HG02571 (cell line): ENCODE results near the gene NOXA1.

ENCODE experiments used
- ATAC-seq: cut with Tn5 transposase; IDR thresholded peaks from one replicate; pipeline ENCODE4 v1.9.1; 2021; ENCODE audit warnings: mild to moderate bottlenecking, moderate library complexity; ENCODE audit not compliant: unreplicated experiment

NOXA1 gene

DNA sequence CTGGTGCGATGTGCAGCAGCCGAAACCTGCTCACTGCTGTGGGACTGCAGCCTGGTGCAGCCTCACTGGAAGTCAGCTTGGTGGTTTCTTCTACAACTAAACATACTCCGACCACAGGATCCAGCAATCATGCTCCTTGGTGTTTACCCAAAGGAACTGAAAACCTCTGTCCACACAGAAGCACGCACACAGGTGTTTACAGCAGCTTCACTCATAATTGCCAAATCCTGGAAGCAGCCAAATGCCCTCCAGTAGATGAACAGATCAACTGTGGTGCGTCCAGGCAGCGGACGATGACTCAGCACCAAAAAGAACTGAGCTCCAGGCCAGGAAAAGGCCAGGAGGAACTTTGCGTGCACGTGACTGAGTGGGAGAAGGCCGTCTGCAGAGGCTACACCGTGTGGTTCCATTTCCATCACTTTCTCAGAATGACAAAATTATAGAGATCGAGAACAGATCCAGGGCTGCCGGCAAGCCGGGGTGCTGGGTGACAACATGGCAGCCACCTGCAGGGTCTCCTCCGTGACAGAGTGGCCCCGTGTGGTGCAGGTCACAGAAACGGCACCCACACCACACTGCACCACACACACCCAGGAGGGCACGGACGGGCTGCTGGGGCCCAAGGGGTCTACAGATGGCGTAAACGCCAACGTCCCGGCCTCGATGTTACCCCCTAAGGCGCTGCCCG lies 59.0 kb downstream of the NOXA1 start:
- no peak for ATAC-seq
